GM23248 (cell line): ENCODE results near the gene NMT1.

ENCODE experiments used
- EZH2 ChIP-seq: fragments of 200-600 bp; sonication (generic); IDR thresholded peaks from 2 replicates; pipeline ENCODE4 v1.6.1; 2018; ENCODE audit warnings: antibody characterized with exemption, mild to moderate bottlenecking; ENCODE audit not compliant: insufficient read depth, poor library complexity, severe bottlenecking
- EZH2phosphoT487 ChIP-seq: fragments of 200-600 bp; sonication (generic); IDR thresholded peaks from 2 replicates; pipeline ENCODE4 v1.6.1; 2018; ENCODE audit warnings: antibody characterized with exemption, moderate library complexity, mild to moderate bottlenecking, low read depth; ENCODE audit not compliant: insufficient read depth

DNA sequence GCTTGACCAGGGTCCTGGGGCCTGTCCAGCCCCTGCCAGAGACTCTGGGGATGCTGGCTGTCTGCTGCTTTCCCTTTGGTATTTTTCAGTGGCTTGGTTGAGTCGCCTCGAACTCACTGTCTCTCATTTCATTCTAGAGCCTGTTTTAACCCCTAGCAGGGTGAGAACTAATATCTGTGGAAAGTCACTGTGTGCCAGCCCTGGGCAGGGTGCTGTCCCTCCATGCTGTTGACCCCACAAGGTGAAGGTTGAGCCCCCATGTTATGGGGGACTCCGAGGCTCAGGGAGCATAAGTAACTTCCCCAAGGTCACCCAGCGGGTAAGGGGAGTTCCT lies 42.6 kb upstream of the NMT1 start:
- TF ChIP-seq EZH2, result no peak
- no peak for TF ChIP-seq EZH2phosphoT487
